Muscle layer of duodenum (tissue), 2 donors: ENCODE measurements around the gene PRKG1.
"Not testable (repeated sequence)": the region's sequence is repeated elsewhere in the genome, so short reads cannot be mapped to it uniquely, and the experiment has no call there.

ENCODE experiments used
- H3K27ac ChIP-seq: one replicate; pipeline ENCODE4 v1.7.0; 2013; ENCODE audit warnings: mild to moderate bottlenecking, low read length
- H3K27me3 ChIP-seq: one replicate; pipeline ENCODE4 v1.7.0; 2013; ENCODE audit warnings: low read depth, mild to moderate bottlenecking, control low read depth, low read length
- H3K36me3 ChIP-seq, 2 donors: one replicate each; pipeline ENCODE4 v1.7.0; 2013; ENCODE audit warnings: low read length in 2 of 2, control low read depth in 1 of 2, mild to moderate bottlenecking in 1 of 2; ENCODE audit not compliant: insufficient read depth in 2 of 2, control insufficient read depth in 1 of 2
- H3K4me1 ChIP-seq, 2 donors: one replicate each; pipeline ENCODE4 v1.7.0; 2013; ENCODE audit warnings: low read length in 2 of 2, mild to moderate bottlenecking in 2 of 2, control low read depth in 1 of 2, moderate library complexity in 1 of 2; ENCODE audit not compliant: insufficient read depth in 2 of 2, control insufficient read depth in 1 of 2
- H3K4me3 ChIP-seq, 2 donors: one replicate each; pipeline ENCODE4 v1.7.0; 2013; ENCODE audit warnings: low read length in 2 of 2, low read depth in 1 of 2, mild to moderate bottlenecking in 1 of 2
- H3K9me3 ChIP-seq, 2 donors: one replicate each; pipeline ENCODE4 v1.7.0; 2013; ENCODE audit warnings: low read length in 2 of 2, control low read depth in 1 of 2, mild to moderate bottlenecking in 1 of 2; ENCODE audit not compliant: control insufficient read depth in 1 of 2
- donor health status: healthy.

The PRKG1 gene

GRCh38 chr10:51260376-51260775 lies 186.1 kb downstream of the PRKG1 start:
- Histone ChIP-seq H3K4me3 (no peak overlapping the region), H3K9me3 (no peaks in the 10 kb centered on the region), H3K36me3 (no peaks in the 10 kb centered on the region), H3K27ac (no peak overlapping the region), H3K4me1 (no peaks in the 10 kb centered on the region), H3K27me3 (no peaks in the 10 kb centered on the region)

DNA sequence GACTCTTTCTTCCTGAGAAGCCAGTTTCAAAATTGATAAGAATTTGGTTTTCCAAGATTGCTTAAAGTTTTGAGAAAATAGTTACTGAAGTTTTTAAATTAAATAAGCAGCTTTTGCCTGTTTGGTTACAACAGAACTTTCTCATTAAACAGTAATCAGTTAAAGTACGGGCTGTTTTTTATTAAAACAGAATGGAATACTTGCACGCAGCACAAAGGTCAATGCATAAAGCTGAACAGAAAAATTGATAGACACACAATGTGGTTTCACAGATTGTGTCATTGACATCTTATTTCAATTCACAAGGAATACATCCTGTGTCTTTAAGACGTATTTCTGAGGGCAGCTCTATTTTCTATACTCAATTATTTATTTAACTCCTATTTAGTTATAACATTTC lies 192.2 kb downstream of the PRKG1 start:
- Histone ChIP-seq H3K27ac (no peak overlapping the region), H3K36me3 (no peaks in the 10 kb centered on the region), H3K9me3 (no peaks in the 10 kb centered on the region), H3K4me3 (no peak overlapping the region), H3K4me1 (no peaks in the 10 kb centered on the region), H3K27me3 (no peaks in the 10 kb centered on the region)

- H3K4me3 ChIP-seq, H3K27me3 ChIP-seq, H3K27ac ChIP-seq, H3K4me1 ChIP-seq, H3K9me3 ChIP-seq, H3K36me3 ChIP-seq: not testable (repeated sequence)
These were observed 193.8 kb downstream of the PRKG1 start for GRCh38 chr10:51267980-51268570.

GRCh38 chr10:51269821-51270220 lies 195.5 kb downstream of the PRKG1 start:
- Histone ChIP-seq H3K36me3 (no peaks in the 10 kb centered on the region), H3K4me3 (no peak overlapping the region), H3K27me3 (no peaks in the 10 kb centered on the region), H3K4me1 (peaks cover 0 to 8% of the 10 kb centered on the region in 2 donors), H3K27ac (no peak overlapping the region), H3K9me3 (no peaks in the 10 kb centered on the region)

DNA sequence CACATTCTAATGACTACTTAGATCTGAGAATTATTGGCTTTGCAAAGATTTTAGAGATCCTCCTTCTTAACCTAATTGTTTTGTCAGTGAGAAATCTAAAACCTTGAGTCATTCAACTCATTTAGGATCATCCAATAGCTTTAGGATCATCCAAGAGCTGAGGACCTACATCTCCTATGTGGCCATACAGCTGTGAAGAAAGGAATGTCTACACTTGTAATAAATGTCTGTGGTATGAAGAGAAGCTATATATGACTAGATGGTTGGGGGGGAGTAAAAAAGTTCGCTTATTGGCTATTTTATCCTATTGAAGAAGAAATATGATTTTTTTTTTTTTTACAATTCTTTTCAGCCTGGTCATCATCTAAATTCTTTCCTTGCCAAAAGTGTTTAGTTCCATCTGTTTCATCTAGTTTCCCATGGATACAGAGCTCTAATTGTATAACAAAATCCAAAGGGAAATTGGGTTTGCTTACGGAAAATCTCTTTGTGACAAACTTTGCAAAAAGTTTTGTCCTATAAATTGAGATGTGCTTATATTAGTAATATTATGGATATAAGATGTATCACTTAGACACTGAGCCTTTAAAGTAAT lies 196.7 kb downstream of the PRKG1 start:
- Histone ChIP-seq H3K4me1 (peaks cover 0 to 8% of the 10 kb centered on the region in 2 donors), H3K9me3 (no peaks in the 10 kb centered on the region), H3K27me3 (no peaks in the 10 kb centered on the region), H3K36me3 (no peaks in the 10 kb centered on the region), H3K4me3 (no peak overlapping the region), H3K27ac (no peak overlapping the region)

DNA sequence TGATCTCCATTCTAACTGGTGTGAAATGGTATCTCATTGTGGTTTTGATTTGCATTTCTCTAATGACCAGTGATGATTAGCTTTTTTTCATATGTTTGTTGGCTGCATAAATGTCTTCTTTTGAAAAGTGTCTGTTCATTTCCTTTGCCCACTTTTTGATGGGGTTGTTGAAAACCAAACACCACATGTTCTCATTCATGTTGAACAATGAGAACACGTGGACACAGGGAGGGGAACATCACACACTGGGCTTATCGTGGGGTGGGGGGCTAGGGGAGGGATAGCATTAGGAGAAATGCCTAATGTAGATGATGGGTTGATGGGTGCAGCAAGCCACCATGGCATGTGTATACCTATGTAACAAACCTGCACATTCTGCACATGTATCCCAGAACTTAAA lies 197.8 kb downstream of the PRKG1 start:
- not testable (repeated sequence) for H3K27me3 ChIP-seq, H3K27ac ChIP-seq, H3K9me3 ChIP-seq, H3K4me1 ChIP-seq, H3K36me3 ChIP-seq, H3K4me3 ChIP-seq

DNA sequence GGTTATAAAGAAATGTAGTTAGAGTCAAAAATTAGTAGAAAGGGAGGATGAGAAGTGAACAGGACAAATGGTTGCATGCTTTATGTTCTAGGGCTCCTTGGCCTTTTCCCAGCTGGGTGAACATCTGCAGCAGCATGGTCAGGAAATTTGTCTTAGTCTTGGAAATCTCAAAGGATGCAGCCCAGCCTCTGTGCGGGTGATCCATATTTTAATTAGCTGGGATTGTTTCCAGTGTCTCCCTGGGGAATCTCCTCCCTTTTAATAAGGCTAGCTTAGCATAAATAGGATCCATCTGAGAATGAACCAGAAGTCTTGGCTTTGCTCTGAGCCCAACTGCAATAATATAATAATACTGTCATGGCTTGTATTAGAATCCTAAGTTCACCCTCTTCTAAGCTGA lies 198.3 kb downstream of the PRKG1 start:
- Histone ChIP-seq H3K4me1 (peaks cover 0 to 8% of the 10 kb centered on the region in 2 donors), H3K4me3 (no peak overlapping the region), H3K27me3 (no peaks in the 10 kb centered on the region), H3K36me3 (no peaks in the 10 kb centered on the region), H3K9me3 (no peaks in the 10 kb centered on the region), H3K27ac (no peak overlapping the region)

DNA sequence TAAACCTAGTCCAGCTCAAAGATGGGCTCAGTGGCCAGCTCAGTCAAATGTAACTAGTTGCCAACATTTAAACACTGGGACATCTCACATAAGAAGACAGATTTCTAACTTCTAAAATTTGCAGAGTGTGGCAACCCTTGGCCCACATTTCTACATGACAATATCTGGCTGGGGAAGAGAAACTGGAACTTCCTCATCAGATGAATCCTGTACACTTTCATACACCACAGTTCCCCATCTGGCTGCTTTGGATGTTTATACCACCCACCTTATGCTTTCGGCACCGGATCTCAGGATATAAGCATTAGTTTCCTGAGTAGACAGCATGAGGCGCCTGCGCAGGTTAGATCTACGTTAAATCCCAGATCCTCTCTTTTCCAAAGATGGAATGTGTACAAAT lies 199.3 kb downstream of the PRKG1 start:
- no peaks in the 10 kb centered on the region for H3K9me3 ChIP-seq
- H3K27ac ChIP-seq: no peak overlapping the region
- peaks cover 0 to 8% of the 10 kb centered on the region in 2 donors for H3K4me1 ChIP-seq
- no peaks in the 10 kb centered on the region for H3K27me3 ChIP-seq
- H3K36me3 ChIP-seq: no peaks in the 10 kb centered on the region
- H3K4me3 ChIP-seq: no peak overlapping the region

DNA sequence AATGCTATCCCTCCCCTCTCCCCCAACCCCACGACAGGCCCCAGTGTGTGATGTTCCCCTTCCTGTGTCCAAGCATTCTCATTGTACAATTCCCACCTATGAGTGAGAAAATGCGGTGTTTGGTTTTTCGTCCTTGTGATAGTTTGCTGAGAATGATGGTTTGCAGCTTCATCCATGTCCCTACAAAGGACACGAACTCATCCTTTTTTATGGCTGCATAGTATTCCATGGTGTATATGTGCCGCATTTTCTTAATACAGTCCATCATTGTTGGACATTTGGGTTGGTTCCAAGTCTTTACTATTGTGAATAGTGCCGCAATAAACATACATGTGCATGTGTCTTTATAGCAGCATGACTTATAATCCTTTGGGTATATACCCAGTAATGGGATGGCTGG lies 201.8 kb downstream of the PRKG1 start:
- not testable (repeated sequence) for H3K36me3 ChIP-seq, H3K4me1 ChIP-seq, H3K27ac ChIP-seq, H3K4me3 ChIP-seq, H3K27me3 ChIP-seq, H3K9me3 ChIP-seq

DNA sequence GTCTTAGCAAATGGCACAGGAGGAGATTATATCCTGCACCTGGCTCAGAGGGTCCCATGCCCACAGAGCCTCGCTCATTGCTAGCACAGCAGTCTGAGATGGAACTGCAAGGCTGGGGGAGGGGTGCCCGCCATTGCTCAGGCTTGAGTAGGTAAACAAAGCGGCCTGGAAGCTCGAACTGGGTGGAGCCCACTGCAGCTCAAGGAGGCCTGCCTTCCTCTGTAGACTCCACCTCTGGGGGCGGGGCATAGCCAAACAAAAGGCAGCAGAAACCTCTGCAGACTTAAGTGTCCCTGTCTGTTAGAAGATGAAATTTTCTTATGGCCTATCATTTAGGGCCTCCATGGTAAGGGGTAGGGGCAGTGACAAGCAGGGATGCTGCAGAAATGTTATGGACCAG lies 207.1 kb downstream of the PRKG1 start:
- H3K4me1 ChIP-seq, H3K27me3 ChIP-seq, H3K4me3 ChIP-seq, H3K36me3 ChIP-seq, H3K27ac ChIP-seq, H3K9me3 ChIP-seq: not testable (repeated sequence)

GRCh38 chr10:51285601-51286000 lies 211.3 kb downstream of the PRKG1 start:
- no peak overlapping the region for H3K27ac ChIP-seq

GRCh38 chr10:51288511-51288910 lies 214.2 kb downstream of the PRKG1 start:
- H3K9me3 ChIP-seq: no peaks in the 10 kb centered on the region
- H3K36me3 ChIP-seq: no peaks in the 10 kb centered on the region
- no peak overlapping the region for H3K4me3 ChIP-seq
- no peaks in the 10 kb centered on the region for H3K27me3 ChIP-seq
- H3K4me1 ChIP-seq: peaks cover 0 to 3% of the 10 kb centered on the region in 2 donors
- no peak overlapping the region for H3K27ac ChIP-seq

More at GRCh38 chr10:51285601-51286000, 211.3 kb downstream of the PRKG1 start:
- Histone ChIP-seq H3K4me3 (no peak overlapping the region), H3K4me1 (no peaks in the 10 kb centered on the region), H3K27me3 (no peaks in the 10 kb centered on the region), H3K9me3 (no peaks in the 10 kb centered on the region), H3K36me3 (no peaks in the 10 kb centered on the region)
